IMR-90 (cell line): Measurements from ENCODE around the gene FAF1. TPM values are rescaled to one million over a fixed set of nuclear protein-coding genes. Genes with fewer than 3 reads are reported as not detected.

Experiments
- ATAC-seq: fragments of 200-7000 bp; cut with Tn5 transposase; 2 replicates; pipeline ENCODE4 v1.9.1; 2020; ENCODE audit warnings: low read depth, mild to moderate bottlenecking, moderate library complexity
- BruUV-seq: library from RNA; stranded (reverse); fragments of 400-500 nt; replicated peaks from 2 replicates; lab custom pipeline; 2021; lab: Mats Ljungman, UMichigan
- CTCF ChIA-PET: fragments of 300-600 bp; formaldehyde crosslinking; extraction: SDS; loops from one replicate; lab custom pipeline; 2021; ENCODE audit warnings: antibody characterized with exemption; lab: Yijun Ruan, JAX
- POLR2A ChIA-PET: fragments of 300-600 bp; sonication (Branson Sonifier 250); formaldehyde crosslinking; loops from one replicate; lab custom pipeline; 2022; ENCODE audit warnings: antibody characterized with exemption; ENCODE audit not compliant: unreplicated experiment; lab: Charles Lee
- DNase-seq: peaks from one replicate; pipeline ENCODE4 v3.0.0; 2013
- H2AFZ ChIP-seq: replicated peaks from 2 replicates; pipeline ENCODE3; 2013; ENCODE audit warnings: low read length, mild to moderate bottlenecking; ENCODE audit not compliant: poor library complexity
- H2AK5ac ChIP-seq: 2 replicates; pipeline ENCODE4 v1.6.1; 2013; ENCODE audit warnings: low read depth, low read length, inconsistent platforms
- H2AK9ac ChIP-seq: replicated peaks from 2 replicates; pipeline ENCODE3; 2013; ENCODE audit warnings: mild to moderate bottlenecking, low read depth, low read length, moderate library complexity; ENCODE audit not compliant: poor library complexity
- H2BK120ac ChIP-seq: 2 replicates; pipeline ENCODE4 v1.6.1; 2013; ENCODE audit warnings: low read depth, low read length, inconsistent platforms
- H2BK15ac ChIP-seq: 3 replicates; pipeline ENCODE4 v1.6.1; 2013; ENCODE audit warnings: low read depth, low read length, inconsistent platforms
- H2BK20ac ChIP-seq: 2 replicates; pipeline ENCODE4 v1.6.1; 2013; ENCODE audit warnings: low read depth, mild to moderate bottlenecking, inconsistent platforms, low read length, moderate library complexity
- H2BK5ac ChIP-seq: 2 replicates; pipeline ENCODE4 v1.6.1; 2013; ENCODE audit warnings: mild to moderate bottlenecking, low read depth, low read length, inconsistent platforms; ENCODE audit not compliant: poor library complexity, severe bottlenecking
- H3K14ac ChIP-seq: replicated peaks from 2 replicates; pipeline ENCODE4 v1.6.1; 2013; ENCODE audit warnings: low read depth, low read length, inconsistent platforms
- H3K18ac ChIP-seq: 2 replicates; pipeline ENCODE4 v1.6.1; 2013; ENCODE audit warnings: low read depth, low read length, control low read depth
- H3K23ac ChIP-seq: 2 replicates; pipeline ENCODE4 v1.6.1; 2013; ENCODE audit warnings: low read depth, low read length, inconsistent platforms
- H3K27ac ChIP-seq: 2 replicates; pipeline ENCODE4 v1.5.1; 2013; ENCODE audit warnings: mild to moderate bottlenecking, control low read depth, low read length; ENCODE audit not compliant: insufficient read depth
- H3K27me3 ChIP-seq: 2 replicates; pipeline ENCODE4 v1.6.1; 2013; ENCODE audit warnings: low read length; ENCODE audit not compliant: control insufficient read depth, insufficient read depth
- H3K36me3 ChIP-seq: 2 replicates; pipeline ENCODE4 v1.6.1; 2013; ENCODE audit warnings: low read length, mixed read lengths; ENCODE audit not compliant: control insufficient read depth, insufficient read depth
- H3K4ac ChIP-seq: 2 replicates; pipeline ENCODE4 v1.6.1; 2013; ENCODE audit warnings: low read depth, low read length, inconsistent platforms
- H3K4me1 ChIP-seq: 2 replicates; pipeline ENCODE4 v1.6.1; 2013; ENCODE audit warnings: low read length, mixed read lengths; ENCODE audit not compliant: control insufficient read depth, insufficient read depth
- H3K4me2 ChIP-seq: 2 replicates; pipeline ENCODE4 v1.6.1; 2013; ENCODE audit warnings: low read depth, mild to moderate bottlenecking, control low read depth, low read length, moderate library complexity
- H3K4me3 ChIP-seq: 2 replicates; pipeline ENCODE4 v1.5.1; 2013; ENCODE audit warnings: low read depth, mild to moderate bottlenecking, control low read depth, low read length, moderate library complexity; ENCODE audit not compliant: insufficient read depth
- H3K56ac ChIP-seq: 2 replicates; pipeline ENCODE4 v1.6.1; 2013; ENCODE audit warnings: low read length, inconsistent platforms; ENCODE audit not compliant: insufficient read depth; ENCODE audit errors: extremely low read depth
- H3K79me1 ChIP-seq, 2 experiments: 2 replicates each; pipeline ENCODE4 v1.6.1; 2013; ENCODE audit warnings: low read length in 2 of 2, inconsistent platforms in 1 of 2, low read depth in 1 of 2
- H3K9ac ChIP-seq: 2 replicates; pipeline ENCODE4 v1.6.1; 2013; ENCODE audit warnings: low read depth, low read length, control low read depth
- H3K9me1 ChIP-seq: 2 replicates; pipeline ENCODE4 v1.6.1; 2013; ENCODE audit warnings: low read length, inconsistent platforms; ENCODE audit not compliant: insufficient read depth
- H3K9me3 ChIP-seq: 2 replicates; pipeline ENCODE4 v1.6.1; 2013; ENCODE audit warnings: low read length; ENCODE audit not compliant: control insufficient read depth, insufficient read depth
- H4K20me1 ChIP-seq: 2 replicates; pipeline ENCODE4 v1.6.1; 2013; ENCODE audit warnings: low read length, inconsistent platforms; ENCODE audit not compliant: insufficient read depth
- H4K5ac ChIP-seq: 2 replicates; pipeline ENCODE4 v1.6.1; 2013; ENCODE audit warnings: mild to moderate bottlenecking, low read depth, low read length, control low read depth
- H4K8ac ChIP-seq, 2 experiments: 2 replicates each; pipeline ENCODE4 v1.6.1; 2013; ENCODE audit warnings: low read depth in 2 of 2, low read length in 2 of 2, control low read depth in 1 of 2, inconsistent platforms in 1 of 2
- H4K91ac ChIP-seq: 2 replicates; pipeline ENCODE4 v1.6.1; 2013; ENCODE audit warnings: low read depth, low read length, inconsistent platforms; ENCODE audit not compliant: insufficient read depth
- ELK1 ChIP-seq: fragments of 150-350 bp; IDR thresholded peaks from 2 replicates; pipeline ENCODE4 v1.6.1; 2016; ENCODE audit warnings: low read depth, mild to moderate bottlenecking, low read length, moderate library complexity, borderline replicate concordance
- MAZ ChIP-seq: IDR thresholded peaks from 2 replicates; pipeline ENCODE4 v1.6.1; 2012; ENCODE audit warnings: low read depth, mild to moderate bottlenecking, low read length, improper control_type of control experiment, moderate library complexity, borderline replicate concordance
- RAD21 ChIP-seq: IDR thresholded peaks from 2 replicates; pipeline ENCODE4 v1.6.1; 2012; ENCODE audit warnings: low read length, improper control_type of control experiment
- RFX5 ChIP-seq: IDR thresholded peaks from 2 replicates; pipeline ENCODE4 v1.8.0; 2012; ENCODE audit warnings: low read depth, mild to moderate bottlenecking, low read length, moderate library complexity
- SMC3 ChIP-seq: fragments of 150-350 bp; IDR thresholded peaks from 2 replicates; pipeline ENCODE4 v1.6.1; 2016; ENCODE audit warnings: low read depth, mild to moderate bottlenecking, antibody characterized with exemption, low read length, moderate library complexity
- WGBS, 2 experiments: methylation state at CpG; one replicate each; pipeline versions ENCODE4 v1.1.5 to v1.1.7; 2013; ENCODE audit warnings: missing lambda C conversion rate in 2 of 2; ENCODE audit not compliant: insufficient read length in 1 of 2; ENCODE audit errors: extremely low coverage in 2 of 2; 5-methylcytosine and 5-hydroxymethylcytosine counted together
- dilution Hi-C: fragments of 300-500 bp; cut with HindIII; formaldehyde crosslinking; loops from one replicate; pipeline ENCODE4 v1.14.3; 2018; ENCODE audit warnings: low sequenced_read_pairs; ENCODE audit not compliant: unreplicated experiment
- in situ Hi-C: fragments of 300-500 bp; cut with MboI; formaldehyde crosslinking; loops from 3 replicates; pipeline ENCODE4 v1.14.3; 2019; ENCODE audit warnings: low sequenced_read_pairs, inconsistent platforms, mixed read lengths
- intact Hi-C: fragments of 100-400 bp; cut with micrococcal nuclease; formaldehyde crosslinking; loops from 2 replicates; pipeline ENCODE4 v1.10.0; 2022
- polyA plus RNA-seq, 3 experiments: library from polyadenylated mRNA; depleted of rRNA; stranded (reverse); fragments of >200 nt; gene quantifications; 2 replicates each; pipeline ENCODE4 v1.2.3, GENCODE V29; 2012; ENCODE audit warnings: low replicate concordance in 1 of 3
- total RNA-seq: library from RNA; depleted of rRNA; stranded (reverse); fragments of >200 nt; gene quantifications from 2 replicates; pipeline ENCODE4 v1.2.3, GENCODE V29; 2012

Gene FAF1
- total and polyA plus RNA-seq, 2 of the 4 experiments (the other 2 are of a cell fraction): 18.8 to 72.9 TPM

GRCh38 chr1:50637460-50637859 is 322.6 kb downstream of the FAF1 start:
- H3K36me3 ChIP-seq: no peaks in the 10 kb centered on the region
- H2AK5ac ChIP-seq: no peak overlapping the region
- TF ChIP-seq ELK1 (no peak), RFX5 (no peak), RAD21 (no peak), SMC3 (no peak), MAZ (no peak)
- ChIA-PET POLR2A (no interaction called here), CTCF (interaction anchor here (0.6 to 1.2 kb wide), 2 partner anchors 17 to 426 kb away, joined by 3 to 4 read pairs; no protein-coding TSS in a partner anchor)
- no peak overlapping the region for H3K14ac ChIP-seq
- no peak overlapping the region for H3K9ac ChIP-seq
- no peak overlapping the region for H3K27ac ChIP-seq
- H2AK9ac ChIP-seq: no peak overlapping the region
- H2BK20ac ChIP-seq: no peak overlapping the region
- no peaks in the 10 kb centered on the region for H3K9me3 ChIP-seq
- in situ Hi-C loops: no loop called here
- H3K56ac ChIP-seq: no peak overlapping the region
- H4K91ac ChIP-seq: no peak overlapping the region
- no peaks in the 10 kb centered on the region for H3K27me3 ChIP-seq
- DNase-seq (peak; percentile 21), ATAC-seq (no peak)
- H2AFZ ChIP-seq: no peak overlapping the region
- no peak overlapping the region for H3K18ac ChIP-seq
- H3K4me2 ChIP-seq: no peak overlapping the region
- no peak overlapping the region for H2BK120ac ChIP-seq
- no peak overlapping the region for H4K5ac ChIP-seq
- WGBS, 2 experiments: no CpG with 5 or more reads among the region's 1 CpG
- H3K4me3 ChIP-seq: no peak overlapping the region
- no peak overlapping the region for H2BK5ac ChIP-seq
- no TSS peak for BruUV-seq
- H3K23ac ChIP-seq: no peak overlapping the region
- dilution Hi-C loops: no loop called here
- H3K79me1 ChIP-seq: no peaks in the 10 kb centered on the region; a peak in 1 of 4 replicates
- intact Hi-C loops: no loop called here
- H4K20me1 ChIP-seq: no peaks in the 10 kb centered on the region
- H3K4ac ChIP-seq: no peak overlapping the region
- H3K9me1 ChIP-seq: no peaks in the 10 kb centered on the region
- no peak overlapping the region for H2BK15ac ChIP-seq
- H3K4me1 ChIP-seq: no peaks in the 10 kb centered on the region
- no peak overlapping the region for H4K8ac ChIP-seq
